Gastroesophageal sphincter (tissue), 4 donors: ENCODE measurements around the gene SDHC. TPM values are rescaled to one million over a fixed set of nuclear protein-coding genes. Genes with fewer than 3 reads are reported as not detected.
"Not testable (repeated sequence)": the region's sequence is repeated elsewhere in the genome, so short reads cannot be mapped to it uniquely, and the experiment has no call there.

Experiments
- ATAC-seq: fragments of 150-250 bp; one replicate; pipeline ENCODE4 v1.9.1; 2016; ENCODE audit warnings: mild to moderate bottlenecking, moderate library complexity
- H3K27ac ChIP-seq, 4 donors: fragments of 200-600 bp; sonication (generic) in 3 of 4; 1 replicate in 3 of 4; 2 replicates in 1 of 4; pipeline ENCODE4 v1.5.1; 2016 to 2019
- H3K27me3 ChIP-seq: fragments of 200-600 bp; sonication (generic); one replicate; pipeline ENCODE4 v1.5.1; 2019
- H3K36me3 ChIP-seq, 2 donors: fragments of 200-600 bp; sonication (generic); one replicate each; pipeline ENCODE4 v1.5.1; 2019; ENCODE audit warnings: control low read depth in 1 of 2
- H3K4me1 ChIP-seq, 3 donors: fragments of 200-600 bp; sonication (generic); 1 replicate in 2 of 3; 2 replicates in 1 of 3; pipeline ENCODE4 v1.5.1; 2016 to 2019; ENCODE audit warnings: control low read depth in 2 of 3
- H3K4me3 ChIP-seq, 2 donors: fragments of 200-600 bp; sonication (generic); one replicate each; pipeline ENCODE4 v1.5.1; 2019; ENCODE audit warnings: mild to moderate bottlenecking in 1 of 2, moderate library complexity in 1 of 2
- H3K9me3 ChIP-seq, 3 donors: fragments of 200-600 bp; sonication (generic); one replicate each; pipeline ENCODE4 v1.5.1; 2017 to 2019; ENCODE audit warnings: control low read depth in 2 of 3
- CTCF ChIP-seq, 4 experiments: fragments of 200-600 bp in 2 of 4; fragments of 450-650 bp in 2 of 4; sonication (generic) in 1 of 4; IDR thresholded peaks; one replicate each; pipeline ENCODE4 v1.5.1; 2017 to 2019; ENCODE audit warnings: antibody characterized with exemption in 4 of 4, mild to moderate bottlenecking in 2 of 4, moderate library complexity in 2 of 4
- EP300 ChIP-seq: sonication (generic); formaldehyde crosslinking; IDR thresholded peaks from one replicate; pipeline ENCODE4 v1.6.1; 2017; ENCODE audit warnings: antibody characterized with exemption, mild to moderate bottlenecking
- POLR2A ChIP-seq, 2 donors: fragments of 450-650 bp; IDR thresholded peaks; one replicate each; pipeline ENCODE4 v1.6.1; 2017; ENCODE audit warnings: antibody characterized with exemption in 2 of 2, mild to moderate bottlenecking in 2 of 2, moderate library complexity in 1 of 2
- POLR2AphosphoS5 ChIP-seq: sonication (generic); formaldehyde crosslinking; IDR thresholded peaks from one replicate; pipeline ENCODE4 v1.6.1; 2017; ENCODE audit warnings: antibody characterized with exemption
- WGBS, 2 donors: methylation state at CpG; one replicate each; pipeline ENCODE4 v1.1.5; 2018; ENCODE audit warnings: low coverage in 1 of 2; 5-methylcytosine and 5-hydroxymethylcytosine counted together
- total RNA-seq, 4 donors: library from RNA; depleted of rRNA; stranded (reverse); fragments of >200 nt; gene quantifications; one replicate each; pipeline ENCODE4 v1.1.0, GENCODE V29; 2016

Gene SDHC
- total RNA-seq, 4 donors from 2014 or later: 7.5 to 59.1 (median 37.2) TPM

DNA sequence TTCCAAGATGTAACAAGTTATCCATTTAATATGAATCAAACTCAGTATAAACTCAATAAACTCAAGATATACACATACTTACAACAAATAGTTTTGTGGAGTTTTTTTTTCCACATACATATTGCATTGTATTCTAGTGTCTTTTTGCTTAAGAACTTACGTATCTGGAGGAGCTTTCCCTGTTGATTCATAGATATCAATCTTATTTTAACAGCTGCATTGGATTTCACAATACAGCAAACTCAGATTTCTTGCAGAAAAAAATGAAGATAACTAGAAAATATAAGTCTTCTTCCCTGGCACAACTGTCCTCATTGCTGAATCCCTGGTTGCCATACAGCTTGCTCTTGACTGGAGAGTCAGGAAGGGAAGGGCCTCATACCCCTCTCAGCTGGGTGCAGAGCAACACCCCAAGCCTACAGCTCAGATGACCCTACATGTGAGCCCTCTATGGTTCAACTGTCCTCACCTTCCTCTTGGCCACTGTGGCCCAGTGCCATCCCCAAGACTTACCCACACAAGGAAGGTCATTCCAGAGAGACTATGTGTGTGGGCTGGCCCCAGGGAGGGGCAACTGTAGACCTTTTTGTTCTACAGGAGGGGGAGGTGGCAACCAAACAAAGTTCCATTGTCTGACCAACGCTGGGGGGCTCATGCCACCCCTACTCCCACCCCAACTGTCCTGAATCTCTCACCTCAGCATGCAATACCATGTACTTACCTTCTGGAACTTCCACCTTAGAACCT is 6.1 kb upstream of the SDHC start:
- ATAC-seq: no peak
- Histone ChIP-seq H3K36me3 (no peaks in the 10 kb centered on the region), H3K27me3 (peaks cover 6% of the 10 kb centered on the region), H3K9me3 (no peaks in the 10 kb centered on the region), H3K4me3 (no peak overlapping the region), H3K4me1 (peaks cover 0 to 25% (median 12%) of the 10 kb centered on the region in 3 donors), H3K27ac (no peak overlapping the region)
- no peak for TF ChIP-seq POLR2AphosphoS5
- TF ChIP-seq EP300: no peak
- no peak for TF ChIP-seq CTCF (IDR thresholded peaks at IDR 0.05)
- no peak for TF ChIP-seq POLR2A (IDR thresholded peaks at IDR 0.05)
- 60 to 68% methylated on average over 2 of the region's 2 CpGs for WGBS, 2 donors

GRCh38 chr1:161309868-161310267 is 4.3 kb upstream of the SDHC start, which contains the start of gene MPZ:
Gene MPZ (minus strand): TSS chr1:161309968. CDS start chr1:161309905, 63 bp downstream.
- 14 to 29% methylated on average over 1 of the region's 2 CpGs for WGBS, 2 donors
- H3K4me1 ChIP-seq: peaks cover 0 to 27% (median 8%) of the 10 kb centered on the region in 3 donors
- TF ChIP-seq EP300 (no peak), CTCF (IDR thresholded peaks at IDR 0.05) (no peak), POLR2A (IDR thresholded peaks at IDR 0.05) (no peak), POLR2AphosphoS5 (no peak)
- peaks cover 6% of the 10 kb centered on the region for H3K27me3 ChIP-seq
- H3K36me3 ChIP-seq: no peaks in the 10 kb centered on the region
- peak within 1 kb of the TSS in 1 of 2 donors; percentile 28 for H3K4me3 ChIP-seq
- ATAC-seq: no peak
- no peaks in the 10 kb centered on the region for H3K9me3 ChIP-seq
- peak within 1 kb of the TSS in 1 of 4 donors; percentile 16 for H3K27ac ChIP-seq

DNA sequence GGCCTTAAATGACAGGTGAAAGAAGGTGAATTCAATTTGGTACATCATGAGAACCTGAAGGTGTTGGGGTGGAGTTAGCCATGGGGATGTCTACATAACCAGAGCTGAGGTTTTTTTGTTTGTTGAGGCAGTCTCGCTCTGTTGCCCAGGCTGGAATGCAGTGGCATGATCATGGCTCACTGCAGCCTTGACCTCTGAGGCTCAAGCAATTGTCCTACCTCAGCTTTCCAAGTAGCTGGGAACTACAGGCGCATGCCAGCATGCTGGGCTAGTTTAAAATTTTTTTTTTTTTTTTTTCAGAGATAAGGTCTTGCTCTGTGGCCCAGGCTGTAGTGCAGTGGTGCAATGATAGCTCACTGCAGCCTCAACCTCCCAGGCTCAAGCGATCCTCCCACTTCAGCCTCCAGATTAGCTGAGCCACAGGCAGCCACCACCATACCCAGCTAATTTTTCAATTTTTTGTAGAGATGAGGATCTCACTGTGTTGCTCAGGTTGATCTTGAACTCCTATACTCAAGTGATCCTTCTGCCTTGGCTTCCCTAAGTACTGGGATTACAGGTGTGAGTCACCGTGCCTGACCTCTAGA is 2.5 kb upstream of the SDHC start:
- Histone ChIP-seq H3K27me3 (peaks cover 6% of the 10 kb centered on the region), H3K9me3 (no peaks in the 10 kb centered on the region), H3K4me3 (no peak overlapping the region), H3K4me1 (peaks cover 0 to 24% (median 0%) of the 10 kb centered on the region in 3 donors), H3K27ac (no peak overlapping the region), H3K36me3 (no peaks in the 10 kb centered on the region)
- 86 to 93% methylated on average over 3 of the region's 4 CpGs for WGBS, 2 donors
- ATAC-seq: no peak
- TF ChIP-seq EP300 (no peak), POLR2AphosphoS5 (no peak), POLR2A (IDR thresholded peaks at IDR 0.05) (no peak), CTCF (IDR thresholded peaks at IDR 0.05) (no peak)

DNA sequence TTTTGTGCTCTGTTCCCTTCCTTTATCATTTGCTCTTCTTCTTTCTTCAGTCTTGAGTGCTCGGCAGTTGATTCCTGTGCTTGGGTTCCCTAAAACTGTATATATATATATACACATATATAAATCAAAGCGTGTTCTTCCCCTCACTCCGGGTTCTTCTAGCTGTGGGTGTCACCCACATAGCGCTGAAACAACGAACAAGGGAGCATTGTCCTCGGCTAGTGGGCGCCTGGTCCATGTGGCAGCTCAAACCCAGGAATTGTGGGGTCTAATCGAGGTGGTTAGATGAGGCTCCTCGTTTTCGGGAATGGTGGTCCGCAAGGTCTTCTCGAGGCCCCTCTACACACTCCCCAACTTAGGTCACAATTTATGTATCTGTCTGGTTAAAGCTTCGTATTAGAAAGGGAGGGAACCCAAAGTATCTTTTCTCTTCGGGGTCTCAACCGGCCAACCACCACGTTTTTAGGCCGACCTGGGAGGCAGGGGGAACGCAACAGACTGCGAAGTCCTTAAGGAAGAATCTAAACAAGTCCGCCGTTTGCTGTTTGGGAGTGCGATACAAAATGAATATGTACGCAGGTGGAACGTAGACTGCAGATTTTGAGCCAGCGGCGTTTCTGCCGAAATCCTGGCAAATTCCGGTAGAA is 504 bp upstream of the SDHC start:
- WGBS, 2 donors: 23 to 26% methylated on average over 8 to 24 of the region's 28 CpGs
- peak overlapping the region; percentile 69 to 94 for H3K4me3 ChIP-seq
- H3K36me3 ChIP-seq: peaks cover 0 to 2% of the 10 kb centered on the region in 2 donors
- peaks cover 0 to 33% (median 0%) of the 10 kb centered on the region in 3 donors for H3K4me1 ChIP-seq
- H3K9me3 ChIP-seq: no peaks in the 10 kb centered on the region
- peaks cover 5% of the 10 kb centered on the region for H3K27me3 ChIP-seq
- peak overlapping the region; percentile 83 to 96 (median 91) for H3K27ac ChIP-seq
- ATAC-seq: no peak
- TF ChIP-seq POLR2A (IDR thresholded peaks at IDR 0.05): no peak
- TF ChIP-seq CTCF (IDR thresholded peaks at IDR 0.05): no peak
- no peak for TF ChIP-seq POLR2AphosphoS5
- TF ChIP-seq EP300: no peak

DNA sequence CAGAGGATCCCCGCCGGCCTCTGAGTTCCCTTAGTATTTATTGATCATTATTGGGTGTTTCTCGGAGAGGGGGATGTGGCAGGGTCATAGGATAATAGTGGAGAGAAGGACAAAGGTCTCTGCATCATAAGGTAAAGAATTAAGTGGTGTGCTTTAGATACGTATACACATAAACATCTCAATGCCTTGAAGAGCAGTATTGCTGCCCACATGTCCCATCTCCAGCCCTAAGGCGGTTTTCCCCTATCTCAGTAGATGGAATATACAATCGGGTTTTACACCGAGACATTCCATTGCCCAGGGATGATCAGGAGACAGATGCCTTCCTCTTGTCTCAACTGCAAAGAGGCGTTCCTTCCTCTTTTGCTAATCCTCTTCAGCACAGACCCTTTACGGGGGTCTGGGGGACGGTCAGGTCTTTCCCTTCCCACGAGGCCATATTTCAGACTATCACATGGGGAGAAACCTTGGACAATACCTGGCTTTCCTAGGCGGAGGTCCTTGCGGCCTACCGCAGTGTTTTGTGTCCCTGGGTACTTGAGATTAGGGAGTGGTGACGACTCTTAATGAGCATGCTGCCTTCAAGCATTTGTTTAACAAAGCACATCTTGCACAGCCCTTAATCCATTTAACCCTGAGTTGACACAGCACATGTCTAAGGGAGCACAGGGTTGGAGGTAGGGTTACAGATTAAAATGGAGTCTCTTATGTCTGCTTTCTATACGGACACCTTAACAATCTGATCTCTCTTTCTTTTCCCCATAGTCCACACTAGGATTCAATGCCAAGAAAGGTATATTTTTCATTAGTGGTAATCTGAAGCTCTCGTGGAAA is 1.9 kb downstream of the SDHC start:
- ATAC-seq, H3K27me3 ChIP-seq, H3K27ac ChIP-seq, H3K4me3 ChIP-seq, H3K9me3 ChIP-seq: not testable (repeated sequence)
- Histone ChIP-seq H3K4me1 (peaks cover 0 to 33% (median 0%) of the 10 kb centered on the region in 3 donors), H3K36me3 (peaks cover 0 to 17% of the 10 kb centered on the region in 2 donors)
- 64 to 68% methylated on average over 7 to 13 of the region's 17 CpGs for WGBS, 2 donors
